ENCODE data around the gene MOCS1.
A peak's percentile ranks its signal among the peaks of the same experiment; 100 is the strongest.

MOCS1 gene

GRCh38 chr6:39901116-39901655 lies 33.1 kb downstream of the MOCS1 start:
- DNase-seq, result no peak

- no peak for DNase-seq
Observed at GRCh38 chr6:39899554-39900295, 34.5 kb downstream of the MOCS1 start.

DNA sequence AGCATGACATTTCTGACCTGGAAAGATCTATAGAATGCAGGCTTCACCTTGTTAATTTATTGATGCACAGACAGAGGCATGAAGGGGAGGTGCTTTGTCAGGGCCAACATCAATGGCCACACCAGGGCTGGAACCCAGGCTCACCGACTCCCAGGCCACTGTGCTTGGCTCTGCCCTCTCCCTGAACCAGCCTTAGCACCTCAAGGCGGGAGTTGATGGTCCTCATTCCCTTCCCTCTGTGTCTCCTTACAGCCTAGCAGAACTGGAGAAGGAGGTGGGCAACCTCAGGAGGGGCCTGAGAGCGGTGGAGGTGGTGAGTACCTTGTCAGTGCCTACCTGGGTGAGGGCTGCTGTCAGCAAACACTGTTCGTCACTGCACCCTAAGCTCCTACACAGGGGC lies 35.6 kb downstream of the MOCS1 start:
- no peak for DNase-seq

DNA sequence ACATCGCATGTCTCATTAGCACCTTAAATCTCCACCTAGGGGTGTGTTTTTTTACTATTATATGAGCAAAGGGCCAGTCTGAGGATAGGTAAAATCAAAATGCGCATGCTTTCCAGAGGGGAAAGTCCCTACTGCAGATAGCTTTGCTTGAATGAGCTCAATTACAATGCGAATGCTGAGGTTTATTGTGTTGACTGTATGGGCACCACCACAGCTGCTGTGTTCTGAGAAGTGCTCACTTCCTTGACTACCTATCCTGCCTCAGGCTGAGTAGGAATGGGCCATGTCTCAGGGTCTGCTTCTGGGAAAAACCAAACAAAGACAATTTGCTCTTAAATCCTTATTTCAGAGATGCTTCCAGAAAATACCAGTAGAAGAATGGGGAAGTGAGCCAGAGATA lies 36.6 kb downstream of the MOCS1 start:
- no peak for DNase-seq

DNA sequence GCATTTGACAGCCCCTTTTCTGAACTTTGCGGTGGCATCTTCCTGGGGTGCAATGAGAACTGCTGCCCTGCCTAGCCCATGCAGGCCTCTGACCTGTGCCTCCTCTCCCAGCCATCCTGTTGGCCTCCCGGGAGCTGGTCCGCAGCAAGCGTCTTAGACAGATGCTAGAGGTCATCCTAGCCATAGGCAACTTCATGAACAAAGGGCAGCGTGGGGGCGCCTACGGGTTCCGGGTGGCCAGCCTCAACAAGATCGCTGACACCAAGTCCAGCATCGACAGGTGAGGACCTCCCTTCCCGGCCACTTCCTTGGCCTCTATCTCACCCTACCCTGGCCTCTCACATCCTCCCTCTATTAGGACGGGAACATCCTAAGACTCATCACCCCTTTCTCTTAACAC lies 37.6 kb downstream of the MOCS1 start:
- no peak for DNase-seq

DNA sequence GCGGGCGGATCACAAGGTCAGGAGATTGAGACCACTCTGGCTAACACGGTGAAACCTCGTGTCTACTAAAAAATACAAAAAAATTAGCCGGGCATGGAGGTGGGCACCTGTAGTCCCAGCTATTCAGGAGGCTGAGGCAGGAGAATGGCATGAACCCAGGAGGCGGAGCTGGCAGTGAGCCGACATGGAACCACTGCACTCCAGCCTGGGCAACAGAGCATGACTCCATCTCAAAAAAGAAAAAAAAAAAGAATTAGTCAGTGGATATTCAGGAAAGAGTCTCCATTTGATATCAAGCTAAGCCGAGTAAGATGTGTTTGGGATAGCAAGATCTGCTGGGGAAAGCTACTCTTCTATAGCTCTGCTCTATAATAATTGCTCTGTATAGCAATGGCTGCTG lies 41.0 kb downstream of the MOCS1 start:
- DNase-seq, result no peak

DNA sequence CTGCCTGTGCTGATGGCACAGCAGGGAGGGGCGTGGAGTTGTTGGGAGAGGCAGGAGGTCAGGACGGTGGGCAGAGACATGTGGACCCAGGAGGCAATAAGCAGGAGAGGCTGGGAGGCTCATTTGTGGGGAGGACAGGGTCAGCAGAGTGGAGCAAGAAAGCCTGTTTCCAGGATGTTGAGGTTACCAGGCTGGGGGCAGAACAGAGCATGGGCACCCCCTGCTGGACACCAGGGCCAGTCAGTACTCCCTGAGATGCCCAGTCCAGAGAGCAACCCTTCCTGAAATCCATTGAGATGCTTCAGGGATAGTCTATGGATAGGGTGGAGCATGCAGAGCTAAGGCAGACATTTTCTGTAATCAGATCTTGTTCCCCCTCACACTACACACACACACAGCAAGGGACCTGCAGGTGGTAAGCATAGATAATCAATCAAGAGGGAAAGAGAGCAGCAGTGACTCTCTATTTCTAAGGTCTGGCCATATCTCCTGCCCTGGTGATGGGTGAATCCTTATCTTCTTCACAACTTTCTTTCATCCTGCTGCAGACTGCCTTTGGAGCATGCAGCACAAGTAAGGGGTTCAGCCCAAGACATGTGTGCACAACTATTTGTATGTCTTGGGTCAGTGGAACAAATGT lies 41.7 kb downstream of the MOCS1 start:
- DNase-seq, result peak; percentile 8

- no peak for DNase-seq
Observed at GRCh38 chr6:39891976-39892375, 42.3 kb downstream of the MOCS1 start.

DNA sequence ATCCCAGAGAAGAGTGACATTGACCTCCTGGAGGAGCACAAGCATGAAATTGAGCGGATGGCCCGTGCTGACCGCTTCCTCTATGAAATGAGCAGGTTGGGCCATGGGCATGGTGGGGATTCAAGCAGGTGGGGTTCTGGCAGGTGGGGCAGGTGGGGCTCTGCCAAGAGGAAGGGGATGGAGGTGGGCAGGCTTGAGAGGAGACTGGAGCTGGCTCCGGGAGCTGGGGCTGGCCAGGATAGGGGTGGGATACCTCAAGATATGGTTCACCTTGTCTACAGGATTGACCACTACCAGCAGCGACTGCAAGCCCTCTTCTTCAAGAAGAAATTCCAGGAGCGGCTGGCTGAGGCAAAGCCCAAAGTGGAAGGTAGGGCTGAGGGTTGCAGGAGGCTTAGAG lies 42.9 kb downstream of the MOCS1 start:
- DNase-seq, result no peak

- DNase-seq, result no peak
Observed at GRCh38 chr6:39889229-39889628, 45.0 kb downstream of the MOCS1 start.

DNA sequence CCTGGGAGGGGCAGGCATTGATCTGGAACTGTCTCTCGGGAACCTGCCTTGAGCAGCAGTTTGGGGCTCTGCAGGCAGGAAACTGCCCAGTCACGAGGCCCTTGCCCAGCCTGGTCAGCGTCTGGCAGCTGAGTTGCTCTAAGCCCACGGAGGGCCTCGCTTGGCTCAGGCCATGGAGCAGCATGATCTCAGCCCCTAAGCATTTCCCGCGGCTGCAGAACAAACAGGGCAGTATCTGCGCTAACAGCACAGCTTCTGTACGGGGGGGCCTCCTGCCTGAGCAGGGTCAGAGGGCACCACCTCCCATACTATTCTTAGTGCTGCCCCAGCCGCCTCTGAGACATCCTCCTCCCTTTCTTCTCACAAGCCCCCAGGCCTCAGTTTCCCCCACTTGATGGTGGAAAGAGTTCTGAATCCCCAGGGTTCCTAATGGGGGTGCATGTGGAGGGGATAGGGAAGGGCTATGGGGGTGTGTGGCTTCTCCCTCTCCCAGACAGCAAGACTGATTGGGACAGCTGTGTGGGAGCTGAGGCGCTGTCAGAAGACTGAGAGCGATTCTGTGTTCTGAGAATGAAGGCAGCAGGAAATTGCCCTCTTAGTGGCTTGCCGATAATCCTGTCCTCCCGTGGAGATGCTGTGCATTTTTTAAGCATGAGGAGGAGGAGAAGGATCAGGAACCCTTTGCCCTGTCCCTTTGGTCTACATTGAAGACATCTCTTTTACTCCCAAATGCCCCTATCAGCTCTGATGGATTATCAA lies 46.4 kb downstream of the MOCS1 start:
- no peak for DNase-seq

- no peak for DNase-seq
Observed at GRCh38 chr6:39886871-39887270, 47.4 kb downstream of the MOCS1 start.

DNA sequence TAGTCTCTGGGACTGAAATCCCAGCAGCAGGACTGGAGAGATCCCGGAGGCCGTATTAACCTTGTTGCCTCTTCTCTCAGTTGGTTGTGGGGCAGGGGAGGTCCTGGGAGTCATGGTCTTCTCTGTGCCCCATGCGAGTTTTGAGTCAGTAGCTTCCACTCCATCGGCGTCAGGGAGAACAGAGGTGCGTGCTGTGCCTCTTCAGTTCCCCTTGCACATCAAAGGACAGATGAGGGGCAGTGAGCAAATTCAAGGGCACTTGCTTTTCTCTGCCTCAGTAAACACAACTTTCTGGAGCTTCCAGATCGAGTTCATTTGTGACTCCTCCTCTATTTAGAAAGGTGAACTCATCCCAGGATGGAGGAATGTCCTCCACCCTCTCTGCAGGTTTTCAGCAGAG lies 48.6 kb downstream of the MOCS1 start:
- no peak for DNase-seq

GRCh38 chr6:39884696-39885095 lies 49.6 kb downstream of the MOCS1 start:
- DNase-seq, result no peak

DNA sequence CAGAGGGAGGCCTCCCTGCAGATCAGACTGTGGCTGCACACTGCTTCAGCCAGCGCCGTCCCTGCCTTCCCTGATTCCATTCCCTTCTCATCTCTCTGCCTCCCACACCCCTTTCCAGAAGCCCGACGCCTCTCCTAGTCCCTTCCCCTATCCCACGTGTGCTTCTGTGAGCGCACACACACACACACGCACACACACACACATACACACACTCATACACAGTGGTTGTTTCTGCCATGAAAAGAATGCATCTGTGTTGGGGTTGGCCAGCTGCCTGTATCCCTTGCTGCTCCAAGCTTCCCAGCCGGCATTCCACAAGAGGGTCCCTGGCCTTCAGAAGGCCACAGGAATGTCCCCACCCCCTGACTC lies 51.7 kb downstream of the MOCS1 start:
- no peak for DNase-seq

DNA sequence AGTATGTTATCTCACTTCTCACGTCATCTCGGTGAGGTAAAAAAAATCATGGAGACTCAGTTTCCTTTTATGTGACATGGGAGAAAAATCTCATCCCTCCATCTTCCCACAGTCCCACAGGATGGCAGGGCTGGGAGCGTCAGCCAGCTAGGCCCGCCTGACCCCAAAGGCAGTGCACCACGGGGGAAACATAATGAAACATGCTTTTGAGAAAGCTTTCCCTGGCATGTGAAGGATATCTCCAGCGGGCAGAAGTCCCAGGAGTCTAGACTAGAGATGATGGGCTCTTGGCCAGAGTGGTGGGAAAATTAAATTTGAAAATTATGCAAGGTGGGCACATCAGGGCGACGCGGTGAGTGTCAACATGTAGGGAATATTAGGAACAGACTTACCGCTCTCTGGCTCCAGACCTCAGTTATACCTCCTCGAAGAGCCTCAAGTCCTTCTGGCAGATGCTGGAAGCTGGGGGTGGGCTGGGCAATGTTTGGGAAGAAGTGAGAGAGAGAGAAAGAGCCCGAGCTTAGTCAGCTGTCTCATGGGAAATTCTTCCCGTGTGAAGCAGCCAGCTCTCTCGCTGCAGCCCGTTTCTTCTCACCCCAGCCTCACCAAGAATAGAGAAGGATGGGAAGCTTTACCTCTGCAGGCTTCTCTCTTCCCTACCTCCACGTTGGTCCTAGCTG lies 52.3 kb downstream of the MOCS1 start:
- DNase-seq, result no peak

DNA sequence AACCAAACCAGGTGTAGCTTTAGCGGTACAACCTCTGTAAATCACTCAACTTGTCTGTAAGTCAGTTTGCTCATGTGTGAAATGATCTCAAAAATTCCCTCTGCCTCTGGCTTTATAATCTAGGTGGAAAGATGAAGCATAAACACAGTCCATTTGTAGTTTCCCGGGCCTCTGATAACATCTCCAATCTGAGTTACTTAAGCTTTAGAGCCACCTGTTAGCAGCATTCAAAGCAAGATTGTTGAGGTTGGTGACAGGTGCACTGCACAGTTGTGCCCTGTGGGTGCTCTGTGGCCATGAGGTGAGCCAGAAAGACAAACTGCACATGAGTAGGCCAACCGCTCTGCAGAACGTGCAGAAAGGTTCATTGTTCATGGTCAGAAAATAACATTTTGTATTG lies 53.7 kb downstream of the MOCS1 start:
- DNase-seq, result no peak

GRCh38 chr6:39879535-39879934 lies 54.7 kb downstream of the MOCS1 start:
- DNase-seq, result no peak

DNA sequence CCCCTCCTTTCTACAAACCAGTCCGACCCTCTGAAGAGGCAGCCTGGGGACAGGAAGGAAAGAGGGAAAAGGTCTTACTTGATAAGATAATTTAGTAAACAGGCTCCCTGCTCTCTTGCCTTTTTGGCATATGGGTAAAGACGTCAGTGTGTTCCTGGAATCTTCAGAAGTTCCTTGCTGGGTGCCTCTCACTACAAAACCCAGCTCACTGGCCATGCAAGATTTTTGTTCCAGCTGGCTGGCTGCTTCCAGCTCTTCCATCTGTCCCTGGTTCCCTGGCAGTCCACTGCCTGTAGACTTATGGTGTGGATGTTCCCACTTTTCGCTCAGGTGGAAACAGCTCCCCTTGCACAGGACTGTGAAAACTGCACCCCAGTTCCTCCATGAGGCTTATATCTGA lies 57.4 kb downstream of the MOCS1 start:
- no peak for DNase-seq

GRCh38 chr6:39876111-39876510 lies 58.2 kb downstream of the MOCS1 start:
- DNase-seq, result no peak

DNA sequence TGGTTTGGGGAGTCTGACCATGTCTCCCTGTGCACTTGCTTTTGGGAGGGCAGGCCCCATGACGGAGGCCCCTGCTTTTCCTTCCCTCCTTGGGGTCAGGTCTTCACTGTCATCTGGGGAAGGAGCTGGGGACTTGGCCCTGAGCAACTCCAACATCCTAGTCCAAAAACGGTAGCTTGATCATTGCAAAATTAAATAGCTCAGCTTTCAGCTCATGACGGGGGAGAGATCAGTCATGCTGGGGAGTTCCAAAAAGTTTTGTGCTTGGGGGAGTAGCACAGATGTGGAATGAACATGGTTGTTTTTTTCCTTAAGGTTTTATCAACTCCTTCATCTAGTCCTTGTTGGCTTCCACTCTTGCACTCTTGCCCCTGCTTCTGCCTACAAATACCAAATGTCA lies 60.8 kb downstream of the MOCS1 start:
- no peak for DNase-seq

- no peak for DNase-seq
Observed at GRCh38 chr6:39870950-39871349, 63.3 kb downstream of the MOCS1 start.

DNA sequence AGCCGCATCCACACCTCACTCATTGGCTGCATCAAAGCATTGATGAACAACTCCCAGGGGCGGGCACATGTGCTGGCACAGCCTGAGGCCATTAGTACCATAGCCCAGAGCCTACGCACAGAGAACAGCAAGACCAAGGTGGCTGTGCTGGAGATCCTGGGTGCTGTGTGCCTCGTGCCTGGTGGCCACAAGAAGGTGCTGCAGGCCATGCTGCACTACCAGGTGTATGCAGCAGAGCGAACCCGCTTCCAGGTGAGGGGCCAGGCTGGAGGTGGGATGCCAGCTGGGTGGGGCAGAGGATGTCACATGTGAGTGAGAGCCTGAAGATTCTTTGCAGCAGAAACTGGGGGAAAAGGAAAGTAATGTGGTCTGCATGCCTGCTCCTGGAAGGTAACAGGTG lies 66.7 kb downstream of the MOCS1 start:
- no peak for DNase-seq

Data from NCI-H1694 treated with DMSO at 0.1 percent for 48 hours (cell line).